HEK293 (cell line): ENCODE measurements around the gene PHF12.

Experiments
- CTCF ChIP-seq: fragments of 450-650 bp; formaldehyde crosslinking; IDR thresholded peaks from 2 replicates; pipeline ENCODE4 v1.5.1; 2016; ENCODE audit warnings: missing biosample characterization, missing genetic modification characterization
- PRDM10 ChIP-seq: fragments of 450-650 bp; formaldehyde crosslinking; IDR thresholded peaks from 2 replicates; pipeline ENCODE4 v1.5.1; 2016; ENCODE audit warnings: missing biosample characterization, missing genetic modification characterization
- YY1 ChIP-seq: fragments of 450-650 bp; formaldehyde crosslinking; IDR thresholded peaks from 2 replicates; pipeline ENCODE4 v1.5.1; 2018; ENCODE audit warnings: missing biosample characterization, missing genetic modification characterization
- ZNF26 ChIP-seq: fragments of 450-650 bp; formaldehyde crosslinking; IDR thresholded peaks from 2 replicates; pipeline ENCODE4 v1.5.1; 2016; ENCODE audit warnings: missing biosample characterization, missing genetic modification characterization
- ZNF76 ChIP-seq: fragments of 450-650 bp; formaldehyde crosslinking; IDR thresholded peaks from 2 replicates; pipeline ENCODE4; 2016; ENCODE audit warnings: low read depth, missing biosample characterization, missing genetic modification characterization, borderline replicate concordance
- ZNF776 ChIP-seq: fragments of 450-650 bp; formaldehyde crosslinking; IDR thresholded peaks from 2 replicates; pipeline ENCODE4 v1.5.0; 2017; ENCODE audit warnings: missing biosample characterization, missing genetic modification characterization, borderline replicate concordance
- ZSCAN18 ChIP-seq: fragments of 450-650 bp; formaldehyde crosslinking; IDR thresholded peaks from 2 replicates; pipeline ENCODE4 v1.5.1; 2016; ENCODE audit warnings: missing biosample characterization, missing genetic modification characterization

- no peak for TF ChIP-seq CTCF (tag by site-specific recombination)
- TF ChIP-seq ZNF776 (tag by site-specific recombination), result no peak
- TF ChIP-seq ZNF26 (tag by site-specific recombination), result no peak
- no peak for TF ChIP-seq ZNF76
- no peak for TF ChIP-seq YY1 (tag by site-specific recombination)
- no peak for TF ChIP-seq PRDM10
- no peak for TF ChIP-seq ZSCAN18
These were observed 52.0 kb downstream of the PHF12 start for GRCh38 chr17:28899212-28899815.
